Renal cortex interstitium (tissue), 11 donors: ENCODE data around the gene SEC61G. TPM values are rescaled to one million over a fixed set of nuclear protein-coding genes. Genes with fewer than 3 reads are reported as not detected.

Experiments
- DNase-seq, 11 donors: peaks; one replicate each; pipeline ENCODE4 v3.0.0-alpha.2; 2013; ENCODE audit warnings: low read depth in 9 of 11, low spot score in 4 of 11; ENCODE audit errors: extremely low read depth in 1 of 11
- polyA plus RNA-seq, 3 donors: library from polyadenylated mRNA; unstranded; fragments of 120-200 nt; gene quantifications; one replicate each; pipeline ENCODE4 v1.2.1, GENCODE V29; 2013; ENCODE audit not compliant: insufficient read length in 3 of 3

The SEC61G gene
- polyA plus RNA-seq, 3 donors = 166 to 200 (median 184) TPM

DNA sequence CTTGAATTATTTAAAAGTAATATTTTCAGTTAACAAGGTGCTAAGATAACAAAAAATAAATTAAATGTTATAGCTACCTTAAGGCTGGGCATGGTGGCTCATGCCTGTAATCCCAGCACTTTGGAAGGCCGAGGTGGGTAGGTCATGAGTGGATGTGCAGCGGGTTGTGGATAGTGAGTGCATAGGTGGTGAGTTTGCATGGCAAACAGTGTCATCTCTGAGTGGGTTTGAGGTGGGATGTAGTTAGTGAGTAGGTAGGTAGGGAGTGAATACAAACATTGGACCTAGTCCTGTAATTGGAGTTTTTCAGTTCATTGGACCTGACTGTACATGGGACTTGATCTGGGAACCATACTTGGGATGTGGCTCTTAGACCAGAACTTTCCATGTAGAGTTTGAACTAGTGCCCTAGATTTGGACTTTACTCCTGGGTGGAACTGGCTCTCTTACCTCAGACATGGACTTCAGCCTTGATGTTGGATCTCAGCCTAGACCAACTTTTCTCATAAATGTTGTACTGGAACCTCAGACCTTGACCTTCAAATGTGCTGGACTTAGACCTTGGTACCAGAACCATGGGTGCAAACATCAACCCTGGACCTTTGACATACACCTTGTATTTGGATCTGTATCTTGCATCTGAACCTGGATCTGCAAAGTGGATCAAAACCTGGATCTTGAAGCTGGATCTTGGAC, 47.0 kb downstream of the SEC61G start:
- DNase-seq = no peak

DNA sequence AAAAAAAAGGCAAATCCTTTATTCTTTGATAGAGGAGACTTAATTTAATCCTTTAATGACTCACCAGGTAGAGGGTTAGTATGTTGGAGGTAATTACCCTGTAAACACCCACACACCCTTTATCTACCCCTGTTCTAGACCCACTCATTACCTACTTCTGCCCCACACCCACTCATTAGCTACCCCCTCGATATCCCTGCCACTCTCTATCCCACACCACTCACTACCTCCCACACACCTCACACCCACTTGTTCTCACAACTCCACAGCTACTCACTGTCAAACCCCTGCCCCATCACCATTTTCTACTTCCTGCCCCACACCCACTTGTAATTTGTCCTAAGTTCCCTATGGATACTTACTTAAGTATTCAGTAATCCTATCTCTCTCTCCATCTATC, 49.7 kb downstream of the SEC61G start:
- no peak for DNase-seq

DNA sequence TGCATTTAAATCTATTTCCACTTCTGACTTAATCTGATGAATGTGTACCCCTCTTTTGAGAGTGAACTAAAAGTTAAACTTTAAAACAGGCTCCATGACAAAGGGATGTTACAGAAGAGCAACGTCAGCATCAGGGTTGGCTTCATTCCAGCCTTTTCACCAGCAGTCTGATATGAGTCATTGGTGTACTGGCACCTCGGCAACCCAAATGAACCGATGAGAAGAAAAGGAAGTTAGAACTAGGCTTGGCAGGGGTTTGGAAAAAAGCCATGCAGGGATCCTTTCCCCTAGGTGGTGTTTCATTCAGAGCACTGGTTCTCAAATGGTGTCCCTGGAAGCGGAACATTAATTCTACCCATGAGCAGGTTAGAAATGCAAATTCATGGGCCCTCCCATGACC, 53.6 kb downstream of the SEC61G start:
- DNase-seq = no peak

- no peak for DNase-seq
Measured at GRCh38 chr7:54704851-54705250, 54.2 kb downstream of the SEC61G start.

Other genes with a start within 250 kb of the SEC61G start
- 1 to 10 TPM; 1.4 to 2.3 (median 2.0) TPM for gene VSTM2A, start 216.8 kb downstream of the SEC61G start, polyA plus RNA-seq